ENCODE results near the gene IMMP1L.
A peak's percentile ranks its signal among the peaks of the same experiment; 100 is the strongest.

IMMP1L gene

DNA sequence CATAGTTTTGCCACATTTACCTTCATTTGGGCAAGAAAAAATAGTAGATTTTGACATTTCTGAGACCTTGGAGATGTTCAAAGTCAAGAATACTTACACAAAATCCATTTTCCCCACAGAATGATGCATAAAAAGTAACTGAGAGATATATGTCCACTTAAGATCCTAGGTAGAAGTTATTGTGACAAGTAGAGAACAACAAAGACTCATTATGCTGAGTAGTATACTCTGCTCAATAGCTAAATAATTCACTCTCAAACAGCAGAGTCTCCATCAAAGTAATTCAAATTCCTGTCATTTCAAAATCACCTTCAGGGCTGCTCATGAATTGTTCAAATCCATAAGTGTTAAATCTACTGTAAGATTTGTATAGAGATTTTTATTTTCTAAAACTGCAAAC, 35.3 kb downstream of the IMMP1L start:
- DNase-seq (ENCODE audit: low read depth), result no peak

DNA sequence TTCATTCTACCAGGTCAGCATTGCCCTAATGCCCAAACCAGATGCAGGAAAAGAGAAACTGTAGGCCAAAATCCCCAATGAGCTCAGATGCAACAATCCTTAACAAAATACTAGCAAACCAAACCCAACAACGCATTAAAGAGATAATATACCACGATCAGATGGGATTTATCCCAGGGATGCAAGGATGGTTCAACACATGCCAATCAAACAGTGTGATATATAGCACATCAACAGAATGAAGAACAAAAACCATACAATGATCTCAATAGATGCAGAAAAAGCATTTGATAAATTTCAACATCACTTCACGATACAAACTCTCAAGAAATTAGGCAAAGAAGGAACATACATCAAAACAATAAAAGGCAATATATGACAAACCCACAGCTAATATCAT, 45.0 kb downstream of the IMMP1L start:
- no peak for DNase-seq (ENCODE audit: low read depth)

DNA sequence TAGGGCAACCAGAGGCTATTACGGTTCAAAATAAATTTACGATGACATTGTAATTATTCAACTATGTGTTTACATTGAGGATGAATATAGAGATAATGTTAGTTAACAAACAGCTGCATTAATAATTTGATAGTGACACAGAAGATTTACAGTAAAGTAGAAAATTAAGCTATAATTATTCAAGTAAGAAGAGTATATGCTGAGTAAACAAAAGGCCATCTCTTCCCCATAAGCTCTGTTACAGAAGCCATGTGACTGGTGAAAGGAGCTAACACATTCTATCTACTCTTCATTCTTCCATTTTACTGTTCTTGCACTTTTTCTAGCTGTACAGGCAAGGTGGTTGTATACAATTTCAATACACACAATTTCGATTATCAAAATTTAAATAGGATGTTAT, 54.2 kb downstream of the IMMP1L start:
- DNase-seq (ENCODE audit: low read depth), result no peak

DNA sequence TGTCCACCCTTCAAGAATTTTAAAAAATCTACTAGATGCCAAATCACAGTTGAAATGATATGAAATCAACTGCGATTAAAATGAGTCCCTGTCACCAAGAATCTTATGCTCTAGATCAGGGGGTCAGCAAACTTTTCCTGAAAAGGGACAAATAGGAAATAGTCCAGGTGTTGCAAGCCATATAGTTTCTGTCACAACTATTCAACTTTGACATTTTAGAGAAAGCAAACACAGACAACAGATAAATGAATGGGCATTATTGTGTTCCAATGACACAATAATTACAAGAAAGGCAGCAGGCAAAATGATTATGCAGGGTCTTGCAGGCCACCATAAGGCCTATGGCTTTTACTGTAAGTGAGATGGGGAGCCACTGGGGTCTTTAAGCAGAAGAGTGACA, 58.6 kb downstream of the IMMP1L start:
- DNase-seq (ENCODE audit: low read depth), result no peak

DNA sequence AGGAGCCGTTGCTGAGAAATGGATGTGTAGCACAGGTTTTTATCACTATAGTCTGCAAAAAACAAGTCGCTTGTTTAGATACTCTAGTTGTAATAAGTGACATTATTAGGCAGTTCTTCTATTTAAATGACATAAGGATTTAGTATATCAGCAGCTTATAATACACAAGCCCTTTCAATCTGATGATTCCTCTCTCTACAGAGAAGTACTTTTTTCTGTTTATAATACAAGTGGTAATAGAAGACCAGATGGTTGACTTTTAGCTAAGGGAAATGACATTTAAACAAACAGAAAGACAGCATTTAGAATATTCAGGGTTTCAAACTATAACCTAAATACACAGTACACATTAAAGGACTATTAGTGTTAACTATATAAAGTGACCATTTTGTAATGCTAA, 60.4 kb downstream of the IMMP1L start:
- no peak for DNase-seq (ENCODE audit: low read depth)

DNA sequence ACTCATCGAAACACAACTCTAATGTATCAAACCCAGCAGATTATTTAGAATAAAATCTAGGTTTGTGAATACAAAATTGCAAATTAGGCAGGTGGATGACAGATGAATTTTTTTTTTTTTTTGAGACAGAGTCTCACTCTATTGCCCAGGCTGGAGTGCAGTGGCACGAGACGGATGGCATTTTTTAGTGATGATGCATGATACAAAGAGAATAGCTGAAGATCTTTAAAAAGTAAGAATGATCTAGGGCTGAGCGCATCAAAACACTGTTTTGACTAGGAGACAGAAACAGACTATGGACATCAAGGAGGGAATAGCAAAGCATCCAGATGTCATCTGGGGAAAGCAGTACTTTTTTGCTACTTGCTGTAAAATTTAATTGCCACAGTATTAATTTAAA, 63.8 kb downstream of the IMMP1L start:
- DNase-seq (ENCODE audit: low read depth), result no peak

DNA sequence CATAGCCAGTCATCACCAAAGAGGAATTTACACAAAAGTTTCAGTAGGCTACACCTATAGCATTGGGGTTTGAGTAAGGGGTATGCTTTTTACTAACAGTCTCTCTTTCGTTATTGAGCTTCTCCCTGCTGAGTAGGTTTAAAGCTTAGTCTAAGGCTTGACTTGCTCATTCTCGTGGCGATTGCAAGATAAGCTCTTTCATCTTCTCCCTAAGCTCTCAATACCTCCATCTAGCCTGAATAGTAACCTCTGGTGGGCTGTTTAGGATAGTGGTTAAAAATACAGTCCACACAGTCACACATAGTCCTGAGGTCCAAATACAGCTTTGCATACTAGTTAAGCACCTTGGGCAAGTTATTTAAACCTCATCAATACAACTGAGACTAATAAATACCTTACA, 65.6 kb downstream of the IMMP1L start:
- no peak for DNase-seq (ENCODE audit: low read depth)

DNA sequence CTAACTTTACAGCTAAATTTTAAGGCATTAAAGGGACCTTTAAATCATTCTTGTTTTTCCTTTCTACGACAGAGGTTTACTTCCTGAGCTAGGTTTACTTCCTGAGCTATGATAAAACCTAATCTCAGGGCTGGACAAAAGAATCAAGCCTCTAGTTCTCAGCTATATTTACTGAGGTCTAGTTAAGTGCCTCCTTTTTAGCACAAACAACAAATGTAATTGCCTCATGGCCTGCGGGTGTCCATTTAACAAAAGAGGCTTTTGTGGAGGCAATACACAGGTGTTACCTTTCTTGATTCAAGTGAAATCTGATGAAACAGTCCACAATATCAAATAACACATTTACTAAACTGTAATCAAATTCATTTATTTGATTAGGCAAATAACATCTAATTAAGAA, 67.3 kb downstream of the IMMP1L start:
- no peak for DNase-seq (ENCODE audit: low read depth)

DNA sequence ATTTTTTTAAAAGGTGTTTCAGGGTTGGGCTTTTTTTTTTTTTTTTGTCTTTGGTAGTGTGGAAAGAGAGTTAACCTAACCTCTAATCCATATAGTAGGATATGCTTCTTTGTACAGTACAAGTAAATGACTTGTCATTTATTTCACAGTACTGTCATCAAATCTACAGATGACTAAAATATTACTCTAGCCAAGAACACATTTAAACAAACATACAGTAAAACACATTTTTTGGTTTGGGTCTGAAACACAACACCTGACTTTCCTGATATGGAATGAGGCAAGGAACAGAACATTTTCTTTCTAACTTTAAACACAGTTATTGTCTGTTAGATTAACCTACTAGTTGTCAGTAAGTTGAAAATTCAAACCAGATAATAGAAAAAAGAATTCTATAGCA, 68.1 kb downstream of the IMMP1L start:
- no peak for DNase-seq (ENCODE audit: low read depth)

DNA sequence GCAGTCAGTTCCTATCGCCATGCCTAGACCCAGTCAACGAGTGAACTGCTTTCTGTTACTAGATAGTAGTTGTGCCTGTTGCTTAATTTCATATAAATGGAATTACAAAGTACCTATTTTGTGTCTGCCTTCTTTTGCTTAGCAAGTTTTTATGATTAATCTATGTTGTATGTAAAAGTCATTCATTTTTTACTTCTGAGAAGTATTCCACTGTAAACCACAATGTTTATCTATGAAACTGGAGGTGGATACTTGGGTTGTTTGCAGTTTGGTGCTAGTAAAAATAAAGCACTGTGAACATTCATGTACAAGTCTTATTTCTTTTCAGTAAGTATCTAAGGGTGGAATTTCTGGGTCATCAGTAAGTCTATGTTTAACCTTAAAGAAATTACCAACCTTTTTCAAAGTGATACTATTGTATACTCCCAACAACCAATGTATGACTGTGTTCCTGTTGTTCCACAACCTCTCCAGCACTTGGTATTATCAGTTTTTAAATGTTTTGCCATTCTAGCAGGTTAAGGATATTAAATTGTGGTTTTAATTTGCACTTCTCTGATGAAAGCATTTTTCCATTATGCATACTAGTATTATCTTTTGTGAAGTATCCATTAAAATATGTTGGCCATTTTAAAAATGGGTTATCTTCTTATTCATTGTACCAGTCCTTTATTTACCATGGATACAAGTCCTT, 71.5 kb downstream of the IMMP1L start:
- peak; percentile 5 for DNase-seq (ENCODE audit: low read depth)

DNA sequence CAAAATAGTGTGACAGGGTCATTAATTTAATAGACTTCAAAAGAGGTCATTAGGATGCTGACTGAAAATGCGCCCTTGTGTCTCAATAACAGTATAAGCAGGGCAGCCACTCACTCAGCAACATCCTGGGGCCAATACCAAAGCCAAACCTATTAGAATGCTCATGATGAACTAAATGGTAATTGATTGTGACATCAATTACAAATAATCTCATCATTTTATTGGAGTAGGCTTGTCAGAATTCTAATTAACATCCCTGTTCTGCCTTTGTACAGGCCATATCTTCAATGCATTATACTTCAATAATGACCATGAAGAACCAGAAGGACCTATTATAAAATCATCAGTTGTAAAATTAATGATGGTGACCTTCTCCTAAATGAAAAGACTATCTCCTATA, 75.6 kb downstream of the IMMP1L start:
- DNase-seq (ENCODE audit: low read depth), result no peak

DNA sequence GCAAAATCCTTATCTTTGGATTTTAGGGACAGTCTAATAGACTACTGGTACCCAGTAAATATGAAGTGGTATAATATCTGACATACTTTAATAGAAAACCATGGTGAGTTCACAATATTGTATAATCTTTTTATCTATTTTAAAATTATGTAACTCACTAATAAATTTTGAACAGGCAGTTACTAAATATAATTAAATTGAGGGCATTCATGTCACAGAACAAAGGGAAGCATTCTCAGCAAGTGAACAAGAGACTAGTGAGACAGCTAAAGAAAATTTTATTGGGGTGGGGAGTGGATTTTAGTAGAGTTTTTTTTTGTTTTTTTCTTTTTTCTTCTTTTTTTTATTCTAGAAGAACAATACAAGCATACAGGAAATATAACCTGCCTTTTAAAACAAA, 84.8 kb downstream of the IMMP1L start:
- DNase-seq (ENCODE audit: low read depth), result no peak

DNA sequence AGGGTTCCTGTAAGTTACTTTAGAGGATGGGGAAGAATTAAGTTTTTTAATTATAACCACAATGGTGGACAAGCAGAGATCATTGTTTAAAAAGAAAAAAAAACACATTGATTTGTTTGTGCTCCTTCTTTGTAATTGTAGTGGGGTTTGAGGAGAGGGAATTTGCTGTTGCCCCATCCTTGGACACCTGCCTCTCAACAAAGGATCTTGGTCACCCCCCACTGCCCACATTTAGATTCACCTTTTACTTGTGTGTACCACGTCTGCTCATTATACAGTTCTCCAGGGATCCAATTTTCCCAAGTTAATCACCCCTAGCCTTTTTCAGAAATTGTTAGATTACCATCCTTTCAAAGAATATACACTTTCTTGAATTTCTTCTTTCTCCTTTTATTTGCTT, 86.7 kb downstream of the IMMP1L start:
- no peak for DNase-seq (ENCODE audit: low read depth)

DNA sequence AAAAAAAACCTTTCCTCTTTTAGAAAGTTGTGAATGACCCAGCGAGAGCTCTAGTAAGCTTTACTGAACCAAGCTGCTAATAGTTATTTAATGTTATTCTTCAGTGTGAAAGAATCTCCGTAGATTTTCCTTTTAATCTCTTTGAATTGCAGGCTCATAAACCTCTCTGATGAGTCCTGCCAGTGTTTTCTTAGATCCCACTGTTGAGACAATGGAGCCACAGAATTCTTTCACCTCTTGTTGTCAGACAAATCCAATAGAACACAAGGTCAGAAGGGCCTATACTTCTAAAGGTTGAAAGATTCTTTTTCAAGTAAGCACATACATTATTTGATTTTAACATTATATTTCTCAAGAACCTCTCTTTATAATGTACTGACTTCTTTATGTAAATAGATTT, 87.6 kb downstream of the IMMP1L start:
- DNase-seq (ENCODE audit: low read depth), result no peak

DNA sequence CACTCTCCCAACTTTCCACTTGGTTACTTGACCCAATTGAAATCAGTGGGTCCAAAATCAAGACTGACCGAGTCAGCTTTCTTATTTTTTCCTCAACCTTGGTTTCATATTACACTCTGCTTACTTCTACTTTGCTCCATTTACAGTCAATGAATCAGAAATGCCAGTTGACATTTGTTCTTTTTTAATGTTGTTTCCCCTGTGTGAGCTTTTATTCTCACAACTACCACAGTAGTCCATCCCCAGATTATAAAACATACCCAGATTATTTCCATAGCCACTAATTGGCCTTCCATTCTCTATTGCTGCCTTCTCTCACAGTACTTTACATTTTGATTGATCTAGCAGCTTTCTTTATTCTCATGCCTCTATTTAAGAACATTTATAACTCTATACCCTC, 89.8 kb downstream of the IMMP1L start:
- no peak for DNase-seq (ENCODE audit: low read depth)

DNA sequence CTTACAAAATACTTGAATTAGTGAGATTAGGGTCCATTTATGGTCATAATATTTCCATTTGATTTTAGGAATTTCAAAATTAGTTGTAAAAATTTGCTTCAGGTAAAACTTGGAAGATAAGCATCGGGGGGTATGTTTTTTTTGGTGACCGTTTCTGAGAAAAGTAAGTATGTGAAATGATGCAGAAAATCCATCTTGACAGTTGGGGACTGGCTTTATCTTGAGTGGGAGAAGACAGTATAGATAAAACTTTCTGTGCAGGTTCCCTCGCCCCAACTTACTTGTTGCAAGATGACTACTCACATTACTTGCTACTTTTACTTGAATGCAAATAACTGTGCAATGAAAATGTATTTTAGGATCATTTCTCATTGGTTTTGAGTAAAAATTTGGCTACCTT, 90.3 kb downstream of the IMMP1L start:
- no peak for DNase-seq (ENCODE audit: low read depth)

DNA sequence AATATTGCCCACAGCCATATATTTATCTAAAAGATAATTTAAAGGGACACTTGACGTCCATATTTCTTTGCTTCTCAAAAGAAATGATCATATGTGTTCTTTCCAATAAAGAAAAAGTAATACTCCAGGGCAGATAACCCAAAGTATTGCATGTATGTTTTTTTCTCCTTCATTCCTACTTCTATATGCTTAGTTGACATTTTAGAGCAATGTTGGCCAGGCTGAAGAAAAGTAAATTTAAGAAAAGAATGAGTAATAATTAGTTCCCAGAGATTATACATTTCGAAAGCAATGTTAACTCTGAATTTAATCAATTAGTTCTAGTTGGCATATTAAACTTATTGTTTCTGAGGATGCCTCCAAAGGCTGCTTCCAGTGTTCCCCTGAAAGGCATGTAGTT, 91.6 kb downstream of the IMMP1L start:
- no peak for DNase-seq (ENCODE audit: low read depth)

DNA sequence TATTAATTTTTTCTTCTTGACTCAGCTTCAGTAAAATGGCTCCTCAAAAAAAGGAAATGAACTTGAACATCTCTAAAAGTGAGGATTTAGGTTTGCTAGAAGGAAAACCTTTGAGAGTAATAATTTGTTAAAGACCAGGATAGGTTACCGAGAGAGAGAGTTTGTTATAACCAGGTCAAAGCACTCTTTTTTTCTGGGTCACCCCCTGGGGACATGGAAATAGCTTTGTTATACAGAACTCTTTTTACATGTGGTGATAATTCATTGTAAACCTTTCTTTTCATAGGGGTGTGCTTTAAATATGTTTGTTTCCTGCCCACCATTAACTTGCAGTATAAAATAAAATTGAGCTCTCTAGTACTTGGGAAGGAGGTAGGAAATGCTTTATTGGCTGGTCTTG, 92.1 kb downstream of the IMMP1L start:
- DNase-seq (ENCODE audit: low read depth), result no peak

DNA sequence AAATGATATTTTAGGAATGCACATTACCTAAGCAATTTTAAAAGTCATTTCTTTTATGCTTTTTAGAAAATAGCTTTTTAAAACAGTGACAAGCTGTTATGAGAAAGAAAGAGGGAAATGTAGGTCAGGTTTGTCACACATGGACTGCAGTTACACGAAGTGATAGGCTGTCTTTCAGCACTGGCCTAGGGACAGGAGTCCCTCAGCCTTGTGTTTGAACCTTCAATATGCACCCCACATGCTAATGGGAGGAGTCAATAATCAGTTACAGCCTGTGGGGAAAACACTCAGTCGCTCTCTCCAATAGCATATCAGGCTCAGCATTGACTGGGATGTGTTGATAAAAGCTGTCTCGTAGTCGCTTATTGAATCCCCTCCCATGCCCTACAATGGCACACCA, 94.0 kb downstream of the IMMP1L start:
- DNase-seq (ENCODE audit: low read depth), result no peak

DNA sequence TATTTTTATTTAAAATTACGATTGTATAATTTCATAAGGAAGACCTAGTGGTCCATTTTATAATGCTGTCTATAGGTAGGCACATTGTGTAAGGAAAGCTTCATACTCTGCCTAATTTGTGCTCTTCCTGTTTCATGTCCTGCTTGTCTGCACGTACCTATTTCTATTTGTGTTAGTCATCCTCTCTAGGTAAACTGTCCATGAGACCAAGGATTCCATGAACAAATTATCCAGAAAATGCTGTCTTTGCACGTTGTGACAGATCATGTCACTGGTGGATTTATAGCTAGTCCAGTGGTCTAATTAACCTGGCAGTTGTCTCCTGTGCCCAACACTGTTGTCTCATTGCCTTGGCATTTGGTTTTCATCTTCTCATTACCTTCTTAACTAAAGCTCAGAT, 95.1 kb downstream of the IMMP1L start:
- no peak for DNase-seq (ENCODE audit: low read depth)

DNA sequence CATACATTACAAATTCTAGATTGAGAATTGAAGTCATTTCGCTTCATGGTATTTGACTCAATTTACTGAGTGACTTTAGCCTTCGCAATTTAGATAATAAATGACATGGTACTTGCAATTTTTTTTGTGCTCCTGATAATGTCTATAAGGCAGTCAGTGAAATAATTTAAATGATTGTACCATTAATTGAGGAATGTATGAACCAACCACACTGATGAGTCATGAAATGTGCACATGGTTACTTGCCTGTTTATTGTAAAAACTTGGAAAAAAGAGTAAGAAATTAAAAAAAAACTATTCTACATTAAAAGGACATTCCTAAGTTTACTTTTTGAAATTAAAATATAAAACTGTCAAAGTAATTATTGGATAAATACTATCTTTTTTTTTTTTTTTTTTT, 96.5 kb downstream of the IMMP1L start:
- peak; percentile 16 for DNase-seq (ENCODE audit: low read depth)

DNA sequence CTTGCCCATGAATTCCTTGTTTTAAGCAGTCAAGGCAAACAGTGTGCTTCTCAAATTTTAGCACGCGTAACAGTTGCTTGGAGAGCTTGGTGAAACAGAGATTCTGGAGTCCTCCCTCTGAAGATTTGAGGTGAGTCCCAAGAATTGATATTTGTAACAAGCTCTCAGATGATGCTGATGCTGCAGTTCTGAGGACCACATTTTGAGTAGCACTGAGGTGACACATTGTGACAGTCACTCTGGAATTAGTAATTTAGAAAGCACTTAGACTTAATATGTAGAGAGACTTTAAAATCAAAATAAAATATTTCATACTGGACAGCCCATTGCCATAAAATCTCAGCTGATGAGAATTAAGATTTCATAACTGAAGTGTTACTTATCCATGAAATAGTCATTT, 101.2 kb downstream of the IMMP1L start:
- DNase-seq (ENCODE audit: low read depth), result no peak

DNA sequence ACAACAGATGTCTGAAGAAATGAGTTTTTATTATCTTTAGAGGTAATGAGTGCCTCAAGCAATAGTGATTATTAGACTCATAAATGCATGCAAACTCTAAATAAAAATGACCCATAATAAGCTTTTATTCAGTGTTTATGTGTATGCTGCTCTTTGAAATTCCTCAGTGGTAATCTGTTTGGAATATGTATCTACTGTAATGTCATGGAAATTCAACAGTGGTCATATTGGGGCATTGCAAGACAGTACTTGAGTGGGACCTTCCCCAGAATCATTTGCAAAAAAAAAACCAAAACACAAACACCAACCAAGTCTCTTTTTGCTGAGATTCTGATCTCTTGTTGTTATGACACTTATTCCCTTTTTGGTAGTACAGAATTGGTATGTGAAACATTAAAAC, 104.8 kb downstream of the IMMP1L start:
- no peak for DNase-seq (ENCODE audit: low read depth)

DNA sequence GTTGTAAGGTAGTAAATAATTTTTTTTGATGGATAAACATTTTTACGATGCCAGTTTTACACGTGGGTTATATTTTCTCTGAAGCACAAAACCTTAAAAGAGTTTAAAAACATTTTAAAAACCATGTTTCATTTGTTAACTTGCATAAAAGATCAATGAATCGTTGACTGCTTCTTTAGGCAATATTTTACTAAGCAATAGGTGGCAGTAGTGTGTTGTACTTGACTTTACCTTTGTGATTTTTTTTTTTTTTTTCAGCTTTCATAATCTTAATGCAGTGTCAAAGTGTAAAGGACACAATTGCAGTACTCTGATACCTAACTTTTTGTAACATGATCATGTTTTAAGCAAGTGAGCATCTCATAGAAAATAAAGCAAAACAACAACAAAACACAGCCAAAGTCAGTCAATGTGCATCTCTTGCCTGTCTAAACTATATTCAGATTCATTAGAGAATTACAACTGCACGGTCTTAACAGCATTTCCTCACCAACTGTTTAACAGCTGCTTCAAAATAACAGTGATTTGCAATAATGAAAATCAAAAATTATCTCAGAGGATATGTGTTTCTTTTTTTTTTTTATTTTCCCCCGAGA, 112.1 kb downstream of the IMMP1L start:
- no peak for DNase-seq (ENCODE audit: low read depth)
